Activated CD8-positive, alpha-beta T cell treated with anti-CD3 and anti-CD28 coated beads for 36 hours (primary cell): ENCODE data around the gene DDX56. TPM values are rescaled to one million over a fixed set of nuclear protein-coding genes. Genes with fewer than 3 reads are reported as not detected.

ENCODE experiments used
- ATAC-seq: fragments of 200-7000 bp; cut with Tn5 transposase; one replicate; pipeline ENCODE4 v1.10.0; 2021; ENCODE audit warnings: mild to moderate bottlenecking, moderate library complexity
- CTCF ChIA-PET: fragments of 350-600 bp; sonication (Branson Sonifier 250); formaldehyde crosslinking; loops from one replicate; lab custom pipeline; 2021; ENCODE audit warnings: antibody characterized with exemption; lab: Charles Lee
- POLR2A ChIA-PET: fragments of 350-600 bp; sonication (Branson Sonifier 250); formaldehyde crosslinking; loops from one replicate; lab custom pipeline; 2021; ENCODE audit warnings: antibody characterized with exemption; lab: Charles Lee
- DNase-seq: peaks from one replicate; pipeline ENCODE4 v3.0.0-alpha.2; 2020
- H3K27ac Mint-ChIP-seq: one replicate; pipeline ENCODE4 v1.8.0; 2021; ENCODE audit warnings: mild to moderate bottlenecking, mixed read lengths
- H3K27me3 Mint-ChIP-seq: one replicate; pipeline ENCODE4 v1.8.0; 2021; ENCODE audit warnings: mixed read lengths
- H3K36me3 Mint-ChIP-seq: one replicate; pipeline ENCODE4 v1.8.0; 2021; ENCODE audit warnings: low read depth, mixed read lengths
- H3K4me1 Mint-ChIP-seq: one replicate; pipeline ENCODE4 v1.8.0; 2021; ENCODE audit warnings: low read depth, mixed read lengths
- H3K4me3 Mint-ChIP-seq: one replicate; pipeline ENCODE4 v1.8.0; 2021; ENCODE audit warnings: mild to moderate bottlenecking, moderate library complexity, mixed read lengths
- H3K9me3 Mint-ChIP-seq: one replicate; pipeline ENCODE4 v1.8.0; 2021; ENCODE audit warnings: mixed read lengths
- intact Hi-C: fragments of 100-400 bp; cut with micrococcal nuclease; formaldehyde crosslinking; loops from one replicate; pipeline ENCODE4 v1.10.0; 2022
- total RNA-seq, 2 experiments: library from RNA; stranded (reverse); gene quantifications; one replicate each; pipeline ENCODE4 v1.2.3, GENCODE V29; 2021
- TF ChIP-seq, protein P1 (sequence below): fragments of 200-600 bp; IDR thresholded peaks from one replicate; pipeline ENCODE4 v1.8.0; 2022; ENCODE audit warnings: antibody characterized with exemption, mild to moderate bottlenecking

The DDX56 gene
- total RNA-seq, 2 experiments from 2014 or later, result 92.3 to 98.3 TPM

- Mint-ChIP-seq H3K9me3 (peaks cover 6% of the 10 kb centered on the region), H3K4me1 (no peaks in the 10 kb centered on the region), H3K4me3 (no peak overlapping the region), H3K27me3 (no peaks in the 10 kb centered on the region), H3K27ac (no peak overlapping the region), H3K36me3 (peaks cover 5% of the 10 kb centered on the region)
- TF ChIP-seq, protein P1, sequence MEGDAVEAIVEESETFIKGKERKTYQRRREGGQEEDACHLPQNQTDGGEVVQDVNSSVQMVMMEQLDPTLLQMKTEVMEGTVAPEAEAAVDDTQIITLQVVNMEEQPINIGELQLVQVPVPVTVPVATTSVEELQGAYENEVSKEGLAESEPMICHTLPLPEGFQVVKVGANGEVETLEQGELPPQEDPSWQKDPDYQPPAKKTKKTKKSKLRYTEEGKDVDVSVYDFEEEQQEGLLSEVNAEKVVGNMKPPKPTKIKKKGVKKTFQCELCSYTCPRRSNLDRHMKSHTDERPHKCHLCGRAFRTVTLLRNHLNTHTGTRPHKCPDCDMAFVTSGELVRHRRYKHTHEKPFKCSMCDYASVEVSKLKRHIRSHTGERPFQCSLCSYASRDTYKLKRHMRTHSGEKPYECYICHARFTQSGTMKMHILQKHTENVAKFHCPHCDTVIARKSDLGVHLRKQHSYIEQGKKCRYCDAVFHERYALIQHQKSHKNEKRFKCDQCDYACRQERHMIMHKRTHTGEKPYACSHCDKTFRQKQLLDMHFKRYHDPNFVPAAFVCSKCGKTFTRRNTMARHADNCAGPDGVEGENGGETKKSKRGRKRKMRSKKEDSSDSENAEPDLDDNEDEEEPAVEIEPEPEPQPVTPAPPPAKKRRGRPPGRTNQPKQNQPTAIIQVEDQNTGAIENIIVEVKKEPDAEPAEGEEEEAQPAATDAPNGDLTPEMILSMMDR, result no peak
- no peak for ATAC-seq
- intact Hi-C loops, result no loop called here
- POLR2A ChIA-PET, result no interaction called here
- CTCF ChIA-PET, result interaction anchor here (3.9 kb wide), 1 partner anchor 12 kb away, joined by 18 read pairs; no protein-coding TSS in a partner anchor
- DNase-seq, result no peak
These were observed 51.4 kb downstream of the DDX56 start for GRCh38 chr7:44522315-44522714.

GRCh38 chr7:44521347-44522095 lies 52.2 kb downstream of the DDX56 start:
- DNase-seq (no peak), ATAC-seq (no peak)
- TF ChIP-seq, protein P1, result no peak
- Mint-ChIP-seq H3K36me3 (peaks cover 5% of the 10 kb centered on the region), H3K27ac (no peak overlapping the region), H3K4me3 (no peak overlapping the region), H3K9me3 (peaks cover 4% of the 10 kb centered on the region), H3K27me3 (no peaks in the 10 kb centered on the region), H3K4me1 (no peaks in the 10 kb centered on the region)
- ChIA-PET CTCF (no interaction called here), POLR2A (interaction anchor here (0.6 kb wide), 1 partner anchor 277 kb away, joined by 4 read pairs; no protein-coding TSS in a partner anchor)
- intact Hi-C loops, result no loop called here

- TF ChIP-seq, protein P1, result no peak
- H3K27ac Mint-ChIP-seq, result no peak overlapping the region
- DNase-seq, result no peak
- H3K4me1 Mint-ChIP-seq, result no peaks in the 10 kb centered on the region
- no peaks in the 10 kb centered on the region for H3K27me3 Mint-ChIP-seq
- intact Hi-C loops, result no loop called here
- peaks cover 4% of the 10 kb centered on the region for H3K9me3 Mint-ChIP-seq
- ATAC-seq, result no peak
- ChIA-PET POLR2A (interaction anchor here (0.6 kb wide), 1 partner anchor 278 kb away, joined by 4 read pairs; no protein-coding TSS in a partner anchor), CTCF (interaction anchor here (4.3 kb wide), 1 partner anchor 14 kb away, joined by 19 read pairs; no protein-coding TSS in a partner anchor)
- H3K4me3 Mint-ChIP-seq, result no peak overlapping the region
- peaks cover 5% of the 10 kb centered on the region for H3K36me3 Mint-ChIP-seq
These were observed 53.1 kb downstream of the DDX56 start for GRCh38 chr7:44520574-44520973.

- H3K4me3 Mint-ChIP-seq, result no peak overlapping the region
- no peaks in the 10 kb centered on the region for H3K4me1 Mint-ChIP-seq
- ChIA-PET CTCF (interaction anchor here (4.3 kb wide), 1 partner anchor 15 kb away, joined by 19 read pairs; no protein-coding TSS in a partner anchor), POLR2A (interaction anchor here (0.6 kb wide), 1 partner anchor 397 kb away, joined by 3 read pairs; no protein-coding TSS in a partner anchor)
- no peaks in the 10 kb centered on the region for H3K9me3 Mint-ChIP-seq
- intact Hi-C loops, result no loop called here
- DNase-seq (no peak), ATAC-seq (no peak)
- no peaks in the 10 kb centered on the region for H3K36me3 Mint-ChIP-seq
- H3K27me3 Mint-ChIP-seq, result no peaks in the 10 kb centered on the region
- H3K27ac Mint-ChIP-seq, result no peak overlapping the region
- TF ChIP-seq, protein P1, result no peak
These were observed 54.2 kb downstream of the DDX56 start for GRCh38 chr7:44519546-44519945.

DNA sequence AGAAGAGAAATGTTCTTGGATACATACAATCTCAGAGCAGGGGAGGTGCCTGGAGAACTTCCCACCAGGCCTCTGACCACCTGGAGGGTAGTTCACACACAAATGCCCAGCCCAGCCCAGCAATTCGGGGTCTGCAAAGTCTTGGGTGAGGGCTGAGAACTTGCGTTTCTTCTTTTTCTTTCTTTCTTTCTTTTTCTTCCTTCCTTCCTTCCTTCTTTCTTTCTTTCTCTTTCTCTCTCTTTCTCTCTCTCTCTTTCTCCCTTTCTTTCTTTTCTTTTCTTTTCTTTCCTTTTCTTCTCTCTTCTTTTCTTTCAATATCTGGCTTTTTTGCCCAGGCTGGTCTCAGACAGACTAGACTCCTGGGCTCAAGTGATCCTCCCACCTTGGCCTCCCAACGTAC lies 54.9 kb downstream of the DDX56 start:
- ATAC-seq (no peak), DNase-seq (no peak)
- no peak overlapping the region for H3K4me3 Mint-ChIP-seq
- TF ChIP-seq, protein P1, result no peak
- no peaks in the 10 kb centered on the region for H3K27me3 Mint-ChIP-seq
- intact Hi-C loops, result no loop called here
- H3K36me3 Mint-ChIP-seq, result no peaks in the 10 kb centered on the region
- CTCF ChIA-PET, result interaction anchor here (4.3 kb wide), 1 partner anchor 16 kb away, joined by 19 read pairs; no protein-coding TSS in a partner anchor
- no peaks in the 10 kb centered on the region for H3K4me1 Mint-ChIP-seq
- POLR2A ChIA-PET, result no interaction called here
- no peaks in the 10 kb centered on the region for H3K9me3 Mint-ChIP-seq
- no peak overlapping the region for H3K27ac Mint-ChIP-seq
